H1 (cell line): Measurements from ENCODE around the gene UNC13C. TPM values are rescaled to one million over a fixed set of nuclear protein-coding genes. Genes with fewer than 3 reads are reported as not detected.

Experiments used
- CTCF ChIA-PET: fragments of 300-600 bp; sonication (Branson Sonifier 250); formaldehyde crosslinking; loops from one replicate; lab custom pipeline; 2021; ENCODE audit not compliant: partially characterized antibody; lab: Charles Lee
- POLR2A ChIA-PET: fragments of 300-600 bp; sonication (Branson Sonifier 250); formaldehyde crosslinking; loops from one replicate; lab custom pipeline; 2021; ENCODE audit warnings: inconsistent platforms; ENCODE audit not compliant: partially characterized antibody; lab: Charles Lee
- DNase-seq, 2 experiments: peaks; one replicate each; pipeline versions ENCODE4 v3.0.0 to v3.0.0-alpha.2; 2010 to 2022; ENCODE audit warnings: low spot score in 2 of 2, low read depth in 1 of 2, mixed read lengths in 1 of 2
- FAIRE-seq: peaks from 2 replicates; lab custom pipeline; 2011; peaks lifted over from hg19 to GRCh38; lab: Jason Lieb, UNC
- H2AFZ ChIP-seq: 2 replicates; pipeline ENCODE4 v1.8.1; 2012; ENCODE audit warnings: low read length, inconsistent platforms
- H2AK5ac ChIP-seq: 2 replicates; pipeline ENCODE4 v1.6.1; 2013; ENCODE audit warnings: low read depth, low read length
- H2BK120ac ChIP-seq: replicated peaks from 2 replicates; pipeline ENCODE3; 2013; ENCODE audit warnings: low read depth, low read length, inconsistent platforms
- H2BK12ac ChIP-seq: 2 replicates; pipeline ENCODE4 v1.6.1; 2013; ENCODE audit warnings: low read depth, low read length
- H2BK15ac ChIP-seq: 2 replicates; pipeline ENCODE4 v1.6.1; 2013; ENCODE audit warnings: low read length
- H2BK20ac ChIP-seq: 2 replicates; pipeline ENCODE4 v1.6.1; 2013; ENCODE audit warnings: low read length
- H2BK5ac ChIP-seq: 2 replicates; pipeline ENCODE4 v1.6.1; 2013; ENCODE audit warnings: low read depth, low read length
- H3K14ac ChIP-seq: 2 replicates; pipeline ENCODE4 v1.6.1; 2013; ENCODE audit warnings: inconsistent platforms; ENCODE audit not compliant: insufficient read length
- H3K18ac ChIP-seq: 2 replicates; pipeline ENCODE4 v1.6.1; 2013; ENCODE audit warnings: low read length; ENCODE audit errors: extremely low read depth
- H3K23ac ChIP-seq: 2 replicates; pipeline ENCODE4 v1.6.1; 2013; ENCODE audit warnings: inconsistent platforms; ENCODE audit not compliant: insufficient read length
- H3K23me2 ChIP-seq: 2 replicates; pipeline ENCODE4 v1.6.1; 2013; ENCODE audit warnings: low read depth, low read length
- H3K27ac ChIP-seq: 2 replicates; pipeline ENCODE4 v1.6.1; 2011; ENCODE audit warnings: low read depth, low read length, inconsistent platforms
- H3K27me3 ChIP-seq, 4 experiments: replicated peaks in 1 of 4; 1 replicate in 1 of 4; 2 replicates in 3 of 4; pipeline versions ENCODE4 v1.6.1 to v1.8.1; 2011 to 2013; ENCODE audit warnings: low read length in 3 of 4, mild to moderate bottlenecking in 3 of 4, inconsistent platforms in 2 of 4, mixed read lengths in 2 of 4, moderate library complexity in 1 of 4; ENCODE audit not compliant: control insufficient read depth in 3 of 4, insufficient read depth in 3 of 4; ENCODE audit errors: extremely low read depth in 1 of 4
- H3K36me3 ChIP-seq, 4 experiments: 2 replicates each; pipeline versions ENCODE4 v1.6.1 to v1.8.1; 2011 to 2013; ENCODE audit warnings: mild to moderate bottlenecking in 4 of 4, low read length in 3 of 4, moderate library complexity in 2 of 4, control low read depth in 1 of 4, inconsistent platforms in 1 of 4; ENCODE audit not compliant: insufficient read depth in 4 of 4, control insufficient read depth in 2 of 4
- H3K4ac ChIP-seq: replicated peaks from 2 replicates; pipeline ENCODE3; 2013; ENCODE audit warnings: low read length, low read depth, mixed read lengths, inconsistent platforms; ENCODE audit not compliant: insufficient read length
- H3K4me1 ChIP-seq, 4 experiments: replicated peaks in 1 of 4; 1 replicate in 1 of 4; 2 replicates in 3 of 4; pipeline versions ENCODE4 v1.6.1 to v1.8.1; 2011 to 2013; ENCODE audit warnings: low read length in 3 of 4, inconsistent platforms in 2 of 4, mixed read lengths in 1 of 4; ENCODE audit not compliant: insufficient read depth in 4 of 4, control insufficient read depth in 3 of 4
- H3K4me2 ChIP-seq, 2 experiments: 2 replicates each; pipeline versions ENCODE4 v1.6.1 to v1.8.1; 2011 to 2013; ENCODE audit warnings: low read depth in 2 of 2, low read length in 2 of 2, control low read depth in 1 of 2, inconsistent platforms in 1 of 2, mild to moderate bottlenecking in 1 of 2; ENCODE audit not compliant: insufficient read depth in 1 of 2
- H3K4me3 ChIP-seq, 4 experiments: fragments of 200-600, 300-600 bp in 1 of 4; sonication (generic), shearing (Covaris generic), sonication (Bioruptor Twin) in 1 of 4; 2 replicates each; pipeline versions ENCODE4 v1.5.1 to v1.8.1; 2011 to 2016; ENCODE audit warnings: low read length in 4 of 4, low read depth in 3 of 4, control low read depth in 2 of 4, inconsistent platforms in 2 of 4, mild to moderate bottlenecking in 2 of 4, mixed read lengths in 1 of 4, moderate library complexity in 1 of 4; ENCODE audit not compliant: insufficient read depth in 2 of 4; ENCODE audit errors: extremely low read depth in 1 of 4
- H3K56ac ChIP-seq: replicated peaks from 2 replicates; pipeline ENCODE3; 2013; ENCODE audit warnings: low read depth, mild to moderate bottlenecking, mixed read lengths, low read length, inconsistent platforms; ENCODE audit not compliant: insufficient read length
- H3K79me1 ChIP-seq: 2 replicates; pipeline ENCODE4 v1.6.1; 2013; ENCODE audit warnings: low read depth, low read length, control low read depth
- H3K79me2 ChIP-seq, 2 experiments: 2 replicates each; pipeline versions ENCODE4 v1.6.1 to v1.8.1; 2012 to 2013; ENCODE audit warnings: low read length in 2 of 2, mild to moderate bottlenecking in 2 of 2, inconsistent platforms in 1 of 2; ENCODE audit not compliant: insufficient read depth in 2 of 2, control insufficient read depth in 1 of 2
- H3K9ac ChIP-seq, 4 experiments: replicated peaks in 1 of 4; 1 replicate in 1 of 4; 2 replicates in 3 of 4; pipeline versions ENCODE4 v1.6.1 to v1.8.1; 2011 to 2013; ENCODE audit warnings: low read depth in 3 of 4, low read length in 3 of 4, control low read depth in 2 of 4, mild to moderate bottlenecking in 2 of 4, moderate library complexity in 2 of 4, inconsistent platforms in 1 of 4; ENCODE audit errors: extremely low read depth in 1 of 4
- H3K9me3 ChIP-seq, 2 experiments: 2 replicates each; pipeline versions ENCODE4 v1.6.1 to v1.8.1; 2012 to 2013; ENCODE audit warnings: mild to moderate bottlenecking in 2 of 2, moderate library complexity in 2 of 2, control low read depth in 1 of 2, inconsistent platforms in 1 of 2, low read depth in 1 of 2, low read length in 1 of 2, mixed read lengths in 1 of 2; ENCODE audit not compliant: insufficient read depth in 2 of 2
- H4K20me1 ChIP-seq, 2 experiments: replicated peaks in 1 of 2; 2 replicates each; pipeline versions ENCODE3 to v1.8.1; 2011 to 2013; ENCODE audit warnings: inconsistent platforms in 2 of 2, low read length in 2 of 2, mild to moderate bottlenecking in 1 of 2; ENCODE audit not compliant: insufficient read depth in 2 of 2, control insufficient read depth in 1 of 2
- H4K5ac ChIP-seq: 2 replicates; pipeline ENCODE4 v1.6.1; 2013; ENCODE audit warnings: low read length, low read depth, mixed read lengths, inconsistent platforms; ENCODE audit not compliant: insufficient read length
- H4K8ac ChIP-seq: 2 replicates; pipeline ENCODE4 v1.8.0; 2013; ENCODE audit warnings: mild to moderate bottlenecking, moderate library complexity, low read length, inconsistent platforms; ENCODE audit not compliant: insufficient read depth; ENCODE audit errors: extremely low read depth
- H4K91ac ChIP-seq: replicated peaks from 2 replicates; pipeline ENCODE3; 2013; ENCODE audit warnings: low read length, mixed read lengths, inconsistent platforms; ENCODE audit not compliant: insufficient read length
- CEBPB ChIP-seq: IDR thresholded peaks from 2 replicates; pipeline ENCODE4 v1.6.1; 2012; ENCODE audit warnings: low read depth, low read length
- CTBP2 ChIP-seq: IDR thresholded peaks from 2 replicates; pipeline ENCODE4 v1.7.0; 2011; ENCODE audit warnings: borderline replicate concordance, mild to moderate bottlenecking, moderate library complexity, mixed read lengths, low read length; ENCODE audit not compliant: insufficient read depth, insufficient read length
- EP300 ChIP-seq, 2 experiments: IDR thresholded peaks; 1 replicate in 1 of 2; 2 replicates in 1 of 2; pipeline ENCODE4 v1.6.1; 2011 to 2012; ENCODE audit warnings: low read depth in 2 of 2, low read length in 2 of 2, mild to moderate bottlenecking in 2 of 2, borderline replicate concordance in 1 of 2, inconsistent platforms in 1 of 2, moderate library complexity in 1 of 2
- KDM1A ChIP-seq: fragments of 200-600, 300-600 bp; sonication (generic); IDR thresholded peaks from 2 replicates; pipeline ENCODE4 v1.7.1; 2016; ENCODE audit warnings: mild to moderate bottlenecking, low read length, borderline replicate concordance
- MAFK ChIP-seq: IDR thresholded peaks from 2 replicates; pipeline ENCODE4 v1.6.1; 2012; ENCODE audit warnings: low read depth, mild to moderate bottlenecking, improper control_type of control experiment, low read length
- PHF8 ChIP-seq: fragments of 200-600 bp; sonication (generic); conservative IDR thresholded peaks from 2 replicates; pipeline ENCODE4 v1.7.1; 2012; ENCODE audit warnings: low read depth, mild to moderate bottlenecking, inconsistent platforms, low read length, moderate library complexity
- SRF ChIP-seq: IDR thresholded peaks from 2 replicates; pipeline ENCODE4 v1.6.1; 2011; ENCODE audit warnings: mild to moderate bottlenecking, low read depth, low read length, moderate library complexity
- WGBS, 2 experiments: shearing (Covaris generic) in 1 of 2; methylation state at CpG; one replicate each; pipeline versions ENCODE4 v1.1.6 to v1.1.7; 2013 to 2015; ENCODE audit warnings: low lambda C conversion rate in 2 of 2, mixed read lengths in 2 of 2, inconsistent platforms in 1 of 2, low coverage in 1 of 2, missing lambda C conversion rate in 1 of 2; ENCODE audit not compliant: insufficient replicate concordance in 2 of 2, insufficient coverage in 1 of 2, insufficient read length in 1 of 2; ENCODE audit errors: extremely low coverage in 1 of 2, missing lambda C conversion rate in 1 of 2; 5-methylcytosine and 5-hydroxymethylcytosine counted together
- polyA plus RNA-seq, 7 experiments: library from polyadenylated mRNA; depleted of rRNA in 3 of 7; stranded (reverse) in 5 of 7; unstranded in 2 of 7; fragments of >200 nt in 5 of 7; fragments of 200-250 nt in 2 of 7; gene quantifications; 1 replicate in 5 of 7; 2 replicates in 1 of 7; 4 replicates in 1 of 7; pipeline versions ENCODE4 v1.2.1 to v1.2.3, GENCODE V29; 2011 to 2013; ENCODE audit warnings: missing spikeins in 2 of 7, mixed read lengths in 2 of 7
- total RNA-seq: library from RNA; stranded (reverse); fragmentation: NEBNext Ultra II Directional; extraction: Animal tissue kit (Norgen Biotek cat#: 25700); gene quantifications from 2 replicates; pipeline ENCODE4 v1.2.1, GENCODE V29; 2021
- TF ChIP-seq, protein P1 (sequence below): IDR thresholded peaks from 2 replicates; pipeline ENCODE4 v1.6.1; 2011; ENCODE audit warnings: low read depth, mild to moderate bottlenecking, low read length; ENCODE audit not compliant: insufficient read depth

UNC13C gene
- total and polyA plus RNA-seq, 2 of the 8 experiments (the other 6 are each of a cell fraction or from before 2014, with no cell fraction given): 0.02 to 0.13 TPM

- Histone ChIP-seq H3K23ac (no peak overlapping the region), H3K4me2 (no peak overlapping the region), H2BK120ac (no peak overlapping the region), H3K4me3 (no peak overlapping the region), H3K36me3 (no peaks in the 10 kb centered on the region), H4K5ac (no peak overlapping the region), H3K27ac (no peak overlapping the region), H2BK15ac (no peak overlapping the region), H3K4ac (no peak overlapping the region), H4K20me1 (no peaks in the 10 kb centered on the region), H2BK12ac (no peak overlapping the region), H2BK20ac (no peak overlapping the region), H4K8ac (no peak overlapping the region), H3K23me2 (no peaks in the 10 kb centered on the region), H3K27me3 (no peaks in the 10 kb centered on the region), H3K18ac (no peak overlapping the region), H3K56ac (no peak overlapping the region), H3K79me2 (no peaks in the 10 kb centered on the region), H3K79me1 (no peaks in the 10 kb centered on the region), H2AK5ac (no peak overlapping the region), H3K9me3 (peaks cover 0 to 7% of the 10 kb centered on the region in 2 experiments; a peak in 2 of 4 replicates), H3K4me1 (no peaks in the 10 kb centered on the region), H3K9ac (no peak overlapping the region), H2AFZ (no peak overlapping the region), H2BK5ac (no peak overlapping the region), H4K91ac (no peak overlapping the region), H3K14ac (no peak overlapping the region)
- FAIRE-seq (no peak), DNase-seq (no peak)
- TF ChIP-seq CTBP2 (no peak), EP300 (IDR thresholded peaks at IDR 0.05; ENCODE audit: borderline replicate concordance in 1 of 2, low read depth in 2 of 2, low read length in 2 of 2) (no peak), PHF8 (no peak), MAFK (no peak), CEBPB (no peak), KDM1A (no peak), SRF (no peak)
- TF ChIP-seq, protein P1, sequence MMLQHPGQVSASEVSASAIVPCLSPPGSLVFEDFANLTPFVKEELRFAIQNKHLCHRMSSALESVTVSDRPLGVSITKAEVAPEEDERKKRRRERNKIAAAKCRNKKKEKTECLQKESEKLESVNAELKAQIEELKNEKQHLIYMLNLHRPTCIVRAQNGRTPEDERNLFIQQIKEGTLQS: no peak
- ChIA-PET CTCF (interaction anchor here (1.5 kb wide), 1 partner anchor 10 kb away, joined by 3 read pairs; no protein-coding TSS in a partner anchor), POLR2A (no interaction called here)
- WGBS, 2 experiments: 88% methylated on average over 6 of the region's 6 CpGs; no CpG with 5 or more reads in 1 of the 2 experiments
These were observed 601.6 kb downstream of the UNC13C start for GRCh38 chr15:54579855-54580254.
